ENCODE data around the gene OTOP3. TPM values are rescaled to one million over a fixed set of nuclear protein-coding genes. Genes with fewer than 3 reads are reported as not detected.

The OTOP3 gene
- polyA plus RNA-seq, 3 donors = not detected

DNA sequence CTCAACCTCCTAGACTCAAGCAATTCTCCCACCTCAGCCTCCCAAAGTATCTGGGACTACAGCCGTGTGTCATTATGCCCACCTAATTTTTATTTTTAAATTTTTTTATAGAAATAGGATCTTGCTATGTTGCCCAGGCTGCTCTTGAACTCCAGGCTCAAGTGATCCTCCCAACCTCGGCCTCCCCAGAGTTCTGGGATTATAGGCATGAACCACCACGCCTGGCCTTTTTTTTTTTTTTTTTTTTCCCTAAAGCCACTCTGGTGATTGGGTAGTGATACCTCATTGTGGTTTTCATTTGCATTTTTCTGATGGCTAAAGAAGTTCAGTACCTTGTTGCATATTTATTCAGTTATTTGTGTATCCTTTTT is 50.5 kb downstream of the OTOP3 start:
- Histone ChIP-seq H3K79me2 (ENCODE audit: insufficient read depth, low read length) (no peaks in the 10 kb centered on the region), H3K4me2 (replicated peaks; ENCODE audit: extremely low read depth, low read length, poor library complexity, severe bottlenecking) (no peak overlapping the region), H4K20me1 (ENCODE audit: insufficient read depth, low read length) (no peaks in the 10 kb centered on the region), H3K9me3 (replicated peaks in 1 of 2; ENCODE audit: control insufficient read depth in 1 of 2, insufficient read depth in 1 of 2, low read length in 2 of 2) (no peaks in the 10 kb centered on the region), H2AFZ (ENCODE audit: insufficient read depth, low read depth, low read length, poor library complexity, severe bottlenecking) (no peak overlapping the region), H3K4me1 (ENCODE audit: control insufficient read depth in 1 of 2, insufficient read depth in 2 of 2, low read length in 2 of 2) (peaks cover 41 to 49% of the 10 kb centered on the region in 2 donors), H3K36me3 (replicated peaks in 1 of 2; ENCODE audit: control insufficient read depth in 1 of 2, insufficient read depth in 2 of 2, low read length in 2 of 2) (no peaks in the 10 kb centered on the region), H3K27me3 (ENCODE audit: control insufficient read depth in 2 of 2, insufficient read depth in 2 of 2, low read length in 2 of 2) (peaks cover 25 to 59% of the 10 kb centered on the region in 2 donors), H3K27ac (ENCODE audit: low read depth in 1 of 2, low read length in 2 of 2) (no peak overlapping the region), H3K9ac (ENCODE audit: insufficient read depth, low read length, poor library complexity, severe bottlenecking) (no peak overlapping the region), H3K4me3 (replicated peaks in 1 of 3; ENCODE audit: low read depth in 2 of 3, low read length in 3 of 3) (no peak overlapping the region)
- H3K27me3 Mint-ChIP-seq (ENCODE audit: low read depth in 3 of 3) = peaks cover 52 to 64% (median 61%) of the 10 kb centered on the region in 3 donors
- peaks cover 0 to 7% (median 3%) of the 10 kb centered on the region in 7 donors for H3K9me3 Mint-ChIP-seq
- peak overlapping the region in 1 of 7 donors; percentile 30 for H3K27ac Mint-ChIP-seq
- H3K4me3 Mint-ChIP-seq = no peak overlapping the region
- DNase-seq = no peak
- no CpG with 5 or more reads among the region's 3 CpGs for WGBS (ENCODE audit: insufficient coverage)
- H3K4me1 Mint-ChIP-seq = peaks cover 33% of the 10 kb centered on the region
- intact Hi-C loops (cut with micrococcal nuclease) = loop anchor here in 1 of 2 donors (10.0 kb wide), 1 partner anchor 49 kb away; no protein-coding TSS in a partner anchor
- TF ChIP-seq, protein P1, sequence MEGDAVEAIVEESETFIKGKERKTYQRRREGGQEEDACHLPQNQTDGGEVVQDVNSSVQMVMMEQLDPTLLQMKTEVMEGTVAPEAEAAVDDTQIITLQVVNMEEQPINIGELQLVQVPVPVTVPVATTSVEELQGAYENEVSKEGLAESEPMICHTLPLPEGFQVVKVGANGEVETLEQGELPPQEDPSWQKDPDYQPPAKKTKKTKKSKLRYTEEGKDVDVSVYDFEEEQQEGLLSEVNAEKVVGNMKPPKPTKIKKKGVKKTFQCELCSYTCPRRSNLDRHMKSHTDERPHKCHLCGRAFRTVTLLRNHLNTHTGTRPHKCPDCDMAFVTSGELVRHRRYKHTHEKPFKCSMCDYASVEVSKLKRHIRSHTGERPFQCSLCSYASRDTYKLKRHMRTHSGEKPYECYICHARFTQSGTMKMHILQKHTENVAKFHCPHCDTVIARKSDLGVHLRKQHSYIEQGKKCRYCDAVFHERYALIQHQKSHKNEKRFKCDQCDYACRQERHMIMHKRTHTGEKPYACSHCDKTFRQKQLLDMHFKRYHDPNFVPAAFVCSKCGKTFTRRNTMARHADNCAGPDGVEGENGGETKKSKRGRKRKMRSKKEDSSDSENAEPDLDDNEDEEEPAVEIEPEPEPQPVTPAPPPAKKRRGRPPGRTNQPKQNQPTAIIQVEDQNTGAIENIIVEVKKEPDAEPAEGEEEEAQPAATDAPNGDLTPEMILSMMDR (IDR thresholded peaks at IDR 0.05) = no peak
- H3K36me3 Mint-ChIP-seq = peaks cover 0 to 2% of the 10 kb centered on the region in 2 donors

DNA sequence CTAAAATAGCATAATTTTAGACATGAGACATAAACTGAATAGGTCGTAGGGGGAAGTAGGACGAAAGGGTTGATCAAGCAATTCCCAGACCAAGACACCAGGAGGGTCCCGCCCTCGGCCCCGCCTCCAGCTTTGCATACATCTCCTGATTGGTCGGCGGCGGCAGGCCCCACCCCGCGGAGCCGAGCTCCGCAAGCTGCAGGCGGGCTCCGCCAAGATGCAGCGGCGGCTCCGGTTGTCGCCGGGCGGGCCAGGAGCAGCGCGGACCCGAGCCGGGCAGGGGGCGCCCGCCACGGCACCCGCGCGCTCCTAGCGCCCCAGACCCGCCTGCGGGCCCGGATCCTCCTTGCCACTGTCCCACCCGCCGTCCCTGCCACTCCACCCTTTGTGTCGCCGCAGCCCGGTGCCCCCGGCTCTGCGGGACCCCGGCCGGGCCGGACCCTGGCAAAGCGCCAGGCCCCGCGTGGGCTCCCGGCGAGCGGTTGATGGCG is 51.8 kb downstream of the OTOP3 start, which contains the start of gene CDR2L:
Gene CDR2L (plus strand): TSS at position 215 of the 491 bp plus-strand sequence. CDS start 412 bp downstream, outside the sequence.
- H3K27me3 ChIP-seq (ENCODE audit: control insufficient read depth in 2 of 2, insufficient read depth in 2 of 2, low read length in 2 of 2) = peaks cover 17 to 48% of the 10 kb centered on the region in 2 donors
- H3K4me2 ChIP-seq (replicated peaks; ENCODE audit: extremely low read depth, low read length, poor library complexity, severe bottlenecking) = peak within 1 kb of the TSS; percentile 97
- Mint-ChIP-seq H3K36me3 (no peaks in the 10 kb centered on the region), H3K27me3 (ENCODE audit: low read depth in 3 of 3) (peaks cover 44 to 56% (median 50%) of the 10 kb centered on the region in 3 donors), H3K4me1 (peaks cover 34% of the 10 kb centered on the region), H3K27ac (peak within 1 kb of the TSS; percentile 35 to 90 (median 78)), H3K4me3 (peak within 1 kb of the TSS; percentile 81 to 88), H3K9me3 (peaks cover 0 to 2% (median 0%) of the 10 kb centered on the region in 7 donors)
- DNase-seq = peak; percentile 91 to 95 (median 92)
- peaks cover 30 to 36% of the 10 kb centered on the region in 2 donors for H3K4me1 ChIP-seq (ENCODE audit: control insufficient read depth in 1 of 2, insufficient read depth in 2 of 2, low read length in 2 of 2)
- TF ChIP-seq, protein P1 (IDR thresholded peaks at IDR 0.05) = no peak
- H3K27ac ChIP-seq (ENCODE audit: low read depth in 1 of 2, low read length in 2 of 2) = peak within 1 kb of the TSS in 1 of 2 donors; percentile 35
- intact Hi-C loops (cut with micrococcal nuclease) = loop anchor here in 1 of 2 donors (10.0 kb wide), 1 partner anchor 47 kb away; no protein-coding TSS in a partner anchor
- under 1% methylated on average over 43 of the region's 51 CpGs for WGBS (ENCODE audit: insufficient coverage)
- peak within 1 kb of the TSS; percentile 78 for H2AFZ ChIP-seq (ENCODE audit: insufficient read depth, low read depth, low read length, poor library complexity, severe bottlenecking)
- H3K79me2 ChIP-seq (ENCODE audit: insufficient read depth, low read length) = no peaks in the 10 kb centered on the region
- no peaks in the 10 kb centered on the region for H4K20me1 ChIP-seq (ENCODE audit: insufficient read depth, low read length)
- no peaks in the 10 kb centered on the region for H3K9me3 ChIP-seq (replicated peaks in 1 of 2; ENCODE audit: control insufficient read depth in 1 of 2, insufficient read depth in 1 of 2, low read length in 2 of 2)
- H3K36me3 ChIP-seq (replicated peaks in 1 of 2; ENCODE audit: control insufficient read depth in 1 of 2, insufficient read depth in 2 of 2, low read length in 2 of 2) = no peaks in the 10 kb centered on the region
- peak within 1 kb of the TSS; percentile 37 to 79 (median 41) for H3K4me3 ChIP-seq (replicated peaks in 1 of 3; ENCODE audit: low read depth in 2 of 3, low read length in 3 of 3)
- peak within 1 kb of the TSS; percentile 43 for H3K9ac ChIP-seq (ENCODE audit: insufficient read depth, low read length, poor library complexity, severe bottlenecking)

All from CD14-positive monocyte (primary cell).